ENCODE measurements around the gene NKD1.
"Not testable (repeated sequence)": the region's sequence is repeated elsewhere in the genome, so short reads cannot be mapped to it uniquely, and the experiment has no call there.

DNA sequence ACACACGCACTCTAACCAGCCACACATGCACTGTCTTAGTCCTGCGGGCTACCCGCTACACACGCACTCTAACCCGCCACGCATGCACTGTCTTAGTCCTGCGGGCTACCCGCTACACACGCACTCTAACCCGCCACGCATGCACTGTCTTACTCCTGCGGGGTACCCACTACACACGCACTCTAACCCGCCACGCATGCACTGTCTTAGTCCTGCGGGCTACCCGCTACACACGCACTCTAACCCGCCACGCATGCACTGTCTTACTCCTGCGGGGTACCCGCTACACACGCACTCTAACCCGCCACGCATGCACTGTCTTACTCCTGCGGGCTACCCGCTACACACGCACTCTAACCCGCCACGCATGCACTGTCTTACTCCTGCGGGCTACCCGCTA, 31.2 kb downstream of the NKD1 start:
- TF ChIP-seq, protein P1, sequence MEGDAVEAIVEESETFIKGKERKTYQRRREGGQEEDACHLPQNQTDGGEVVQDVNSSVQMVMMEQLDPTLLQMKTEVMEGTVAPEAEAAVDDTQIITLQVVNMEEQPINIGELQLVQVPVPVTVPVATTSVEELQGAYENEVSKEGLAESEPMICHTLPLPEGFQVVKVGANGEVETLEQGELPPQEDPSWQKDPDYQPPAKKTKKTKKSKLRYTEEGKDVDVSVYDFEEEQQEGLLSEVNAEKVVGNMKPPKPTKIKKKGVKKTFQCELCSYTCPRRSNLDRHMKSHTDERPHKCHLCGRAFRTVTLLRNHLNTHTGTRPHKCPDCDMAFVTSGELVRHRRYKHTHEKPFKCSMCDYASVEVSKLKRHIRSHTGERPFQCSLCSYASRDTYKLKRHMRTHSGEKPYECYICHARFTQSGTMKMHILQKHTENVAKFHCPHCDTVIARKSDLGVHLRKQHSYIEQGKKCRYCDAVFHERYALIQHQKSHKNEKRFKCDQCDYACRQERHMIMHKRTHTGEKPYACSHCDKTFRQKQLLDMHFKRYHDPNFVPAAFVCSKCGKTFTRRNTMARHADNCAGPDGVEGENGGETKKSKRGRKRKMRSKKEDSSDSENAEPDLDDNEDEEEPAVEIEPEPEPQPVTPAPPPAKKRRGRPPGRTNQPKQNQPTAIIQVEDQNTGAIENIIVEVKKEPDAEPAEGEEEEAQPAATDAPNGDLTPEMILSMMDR (IDR thresholded peaks at IDR 0.05; ENCODE audit: low read depth, low read length) = not testable (repeated sequence)
- not testable (repeated sequence) for TF ChIP-seq EZH2phosphoT487 (IDR thresholded peaks at IDR 0.05; ENCODE audit: low read depth)
